Muscle of leg (tissue), 11 donors: ENCODE data around the gene SLC51B. TPM values are rescaled to one million over a fixed set of nuclear protein-coding genes. Genes with fewer than 3 reads are reported as not detected.

Source experiments
- DNase-seq: peaks from one replicate; pipeline ENCODE4 v3.0.0; 2013
- H3K27ac ChIP-seq: one replicate; pipeline ENCODE4 v1.5.1; 2013; ENCODE audit warnings: mild to moderate bottlenecking, low read length, control low read depth
- H3K27me3 ChIP-seq: one replicate; pipeline ENCODE4 v1.6.1; 2013; ENCODE audit warnings: low read length; ENCODE audit not compliant: control insufficient read depth, insufficient read depth
- H3K36me3 ChIP-seq: one replicate; pipeline ENCODE4 v1.6.1; 2013; ENCODE audit warnings: low read length; ENCODE audit not compliant: control insufficient read depth, insufficient read depth
- H3K4me1 ChIP-seq: one replicate; pipeline ENCODE4 v1.6.1; 2013; ENCODE audit warnings: low read length; ENCODE audit not compliant: control insufficient read depth, insufficient read depth
- H3K4me3 ChIP-seq: one replicate; pipeline ENCODE4 v1.5.1; 2013; ENCODE audit warnings: low read length, control low read depth
- H3K9me3 ChIP-seq: replicated peaks from 2 replicates; pipeline ENCODE4 v1.6.1; 2013; ENCODE audit warnings: low read depth, low read length; ENCODE audit not compliant: control insufficient read depth
- WGBS: methylation state at CpG from one replicate; pipeline ENCODE4 v1.1.5; 2013; ENCODE audit warnings: missing lambda C conversion rate; ENCODE audit not compliant: insufficient coverage; 5-methylcytosine and 5-hydroxymethylcytosine counted together
- polyA plus RNA-seq, 8 donors: library from polyadenylated mRNA; unstranded; fragments of 120-200 nt; gene quantifications; one replicate each; pipeline versions ENCODE4 v1.2.1 to v1.2.3, GENCODE V29; 2013; ENCODE audit warnings: inconsistent platforms in 1 of 8, low replicate concordance in 1 of 8; ENCODE audit not compliant: insufficient read length in 8 of 8, insufficient read depth in 1 of 8
- total RNA-seq: library from RNA; stranded (reverse); fragments of 120-200 nt; gene quantifications from one replicate; pipeline ENCODE4 v1.2.4, GENCODE V29; 2013

SLC51B gene
- total and polyA plus RNA-seq, 9 donors, result 0.71 to 3.0 (median 1.5) TPM

GRCh38 chr15:65054333-65055200 is 9.4 kb downstream of the SLC51B start:
- Histone ChIP-seq H3K27me3 (no peaks in the 10 kb centered on the region), H3K4me1 (peaks cover 18% of the 10 kb centered on the region), H3K27ac (no peak overlapping the region), H3K36me3 (peaks cover 13% of the 10 kb centered on the region), H3K4me3 (no peak overlapping the region), H3K9me3 (no peaks in the 10 kb centered on the region)
- WGBS, result 76% methylated on average over 22 of the region's 26 CpGs
- DNase-seq, result peak; percentile 80

- 80% methylated on average over 3 of the region's 6 CpGs for WGBS
These were observed 10.1 kb downstream of the SLC51B start for GRCh38 chr15:65055201-65055870.

GRCh38 chr15:65056106-65056505 is 10.9 kb downstream of the SLC51B start:
- WGBS, result 91% methylated on average over 6 of the region's 9 CpGs
- Histone ChIP-seq H3K4me3 (no peak overlapping the region), H3K36me3 (peaks cover 13% of the 10 kb centered on the region), H3K27ac (no peak overlapping the region), H3K27me3 (no peaks in the 10 kb centered on the region), H3K4me1 (peaks cover 12% of the 10 kb centered on the region), H3K9me3 (no peaks in the 10 kb centered on the region)
- no peak for DNase-seq

More at GRCh38 chr15:65055201-65055870, 10.1 kb downstream of the SLC51B start:
- no peaks in the 10 kb centered on the region for H3K9me3 ChIP-seq
- peaks cover 13% of the 10 kb centered on the region for H3K36me3 ChIP-seq
- no peaks in the 10 kb centered on the region for H3K27me3 ChIP-seq
- H3K4me1 ChIP-seq, result peaks cover 12% of the 10 kb centered on the region
- no peak overlapping the region for H3K27ac ChIP-seq
- no peak overlapping the region for H3K4me3 ChIP-seq
- DNase-seq, result no peak

GRCh38 chr15:65056868-65057548 is 11.8 kb downstream of the SLC51B start:
- 63% methylated on average over 1 of the region's 8 CpGs for WGBS
- Histone ChIP-seq H3K9me3 (no peaks in the 10 kb centered on the region), H3K27ac (no peak overlapping the region), H3K4me1 (peaks cover 7% of the 10 kb centered on the region), H3K36me3 (peaks cover 13% of the 10 kb centered on the region), H3K4me3 (no peak overlapping the region), H3K27me3 (no peaks in the 10 kb centered on the region)
- no peak for DNase-seq

GRCh38 chr15:65057549-65057940 is 12.4 kb downstream of the SLC51B start:
- Histone ChIP-seq H3K27ac (no peak overlapping the region), H3K4me3 (no peak overlapping the region), H3K27me3 (no peaks in the 10 kb centered on the region), H3K4me1 (peaks cover 7% of the 10 kb centered on the region), H3K9me3 (no peaks in the 10 kb centered on the region), H3K36me3 (peaks cover 13% of the 10 kb centered on the region)
- 90% methylated on average over 3 of the region's 8 CpGs for WGBS
- DNase-seq, result no peak

GRCh38 chr15:65058394-65059368 is 13.5 kb downstream of the SLC51B start:
- Histone ChIP-seq H3K4me1 (peaks cover 11% of the 10 kb centered on the region), H3K27ac (no peak overlapping the region)

GRCh38 chr15:65059369-65059750 is 14.2 kb downstream of the SLC51B start:
- DNase-seq, result no peak
- Histone ChIP-seq H3K36me3 (peaks cover 9% of the 10 kb centered on the region), H3K4me1 (peaks cover 10% of the 10 kb centered on the region), H3K27ac (no peak overlapping the region), H3K9me3 (no peaks in the 10 kb centered on the region), H3K4me3 (no peak overlapping the region), H3K27me3 (no peaks in the 10 kb centered on the region)
- WGBS, result 100% methylated on average over 1 of the region's 3 CpGs

More at GRCh38 chr15:65058394-65059368, 13.5 kb downstream of the SLC51B start:
- no peaks in the 10 kb centered on the region for H3K9me3 ChIP-seq
- peaks cover 9% of the 10 kb centered on the region for H3K36me3 ChIP-seq
- no peak for DNase-seq
- H3K4me3 ChIP-seq, result no peak overlapping the region
- H3K27me3 ChIP-seq, result no peaks in the 10 kb centered on the region
- 75% methylated on average over 7 of the region's 16 CpGs for WGBS

- Histone ChIP-seq H3K9me3 (no peaks in the 10 kb centered on the region), H3K4me1 (peaks cover 8% of the 10 kb centered on the region), H3K27me3 (peaks cover 1% of the 10 kb centered on the region), H3K4me3 (no peak overlapping the region), H3K27ac (no peak overlapping the region), H3K36me3 (peaks cover 4% of the 10 kb centered on the region)
- DNase-seq, result no peak
- WGBS, result 100% methylated on average over 1 of the region's 4 CpGs
These were observed 14.9 kb downstream of the SLC51B start for GRCh38 chr15:65059931-65060596.
